Left renal pelvis (tissue), 4 donors: ENCODE data around the gene MRS2. TPM values are rescaled to one million over a fixed set of nuclear protein-coding genes. Genes with fewer than 3 reads are reported as not detected.
"Not testable (repeated sequence)": the region's sequence is repeated elsewhere in the genome, so short reads cannot be mapped to it uniquely, and the experiment has no call there.

Source experiments
- DNase-seq, 4 donors: peaks; one replicate each; pipeline ENCODE4 v3.0.0-alpha.2; 2013; ENCODE audit warnings: low read depth in 4 of 4, low spot score in 3 of 4
- polyA plus RNA-seq, 4 donors: library from polyadenylated mRNA; unstranded; fragments of 120-200 nt; gene quantifications; one replicate each; pipeline ENCODE4 v1.2.1, GENCODE V29; 2013; ENCODE audit not compliant: insufficient read length in 4 of 4

The MRS2 gene
- polyA plus RNA-seq, 4 donors, result 21.8 to 52.0 (median 43.3) TPM

DNA sequence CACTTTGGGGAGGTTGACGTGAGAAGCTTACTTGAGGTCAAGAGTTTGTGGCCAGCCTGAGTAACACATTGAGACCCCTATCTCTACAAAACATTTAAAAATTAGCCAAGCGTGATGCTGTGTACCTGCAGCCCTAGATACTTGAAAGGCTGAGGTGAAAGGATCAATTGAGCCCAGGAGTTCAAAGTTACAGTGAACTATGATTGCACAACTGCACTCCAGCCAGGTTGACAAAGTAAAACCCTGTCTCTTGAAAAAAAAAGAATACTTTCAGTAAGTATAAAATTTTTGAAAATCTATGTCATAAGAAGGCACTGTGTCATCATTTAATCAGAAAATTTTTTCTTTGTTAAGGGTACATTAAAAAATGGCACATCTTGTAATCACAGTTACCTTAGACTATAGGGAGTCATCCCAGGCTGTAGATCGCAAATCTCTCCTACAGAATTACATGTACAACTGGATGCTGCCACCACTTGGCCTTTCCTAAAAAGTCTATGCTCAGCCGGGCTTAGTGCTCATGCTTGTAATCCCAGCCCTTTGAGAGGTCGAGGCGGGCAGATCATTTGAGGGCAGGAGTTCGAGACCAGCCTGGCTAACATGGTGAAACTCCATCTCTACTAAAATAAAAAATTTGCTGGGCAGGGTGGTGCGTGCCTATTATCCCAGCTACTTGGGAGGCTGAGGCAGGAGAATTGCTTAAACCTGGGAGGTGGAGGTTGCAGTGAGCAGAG is 17.0 kb upstream of the MRS2 start:
- DNase-seq, result no peak

DNA sequence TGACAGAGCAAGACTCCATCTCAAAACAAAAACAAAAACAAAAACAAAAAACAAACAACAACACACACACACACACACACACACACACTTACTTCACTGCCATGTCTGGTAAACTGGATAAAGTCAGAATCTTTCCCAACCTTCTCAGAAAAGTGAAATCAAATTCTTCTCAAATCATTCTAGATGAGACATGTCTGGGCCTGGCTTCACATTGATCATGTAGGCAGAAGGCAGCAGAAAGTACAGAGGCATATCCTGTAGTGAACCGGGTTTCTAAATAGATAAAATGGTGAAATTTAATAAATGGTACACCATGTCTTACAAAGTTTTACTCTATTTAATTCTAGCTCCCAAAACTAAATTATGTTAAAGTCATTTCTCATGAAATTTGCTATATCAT is 14.9 kb upstream of the MRS2 start:
- no peak for DNase-seq

DNA sequence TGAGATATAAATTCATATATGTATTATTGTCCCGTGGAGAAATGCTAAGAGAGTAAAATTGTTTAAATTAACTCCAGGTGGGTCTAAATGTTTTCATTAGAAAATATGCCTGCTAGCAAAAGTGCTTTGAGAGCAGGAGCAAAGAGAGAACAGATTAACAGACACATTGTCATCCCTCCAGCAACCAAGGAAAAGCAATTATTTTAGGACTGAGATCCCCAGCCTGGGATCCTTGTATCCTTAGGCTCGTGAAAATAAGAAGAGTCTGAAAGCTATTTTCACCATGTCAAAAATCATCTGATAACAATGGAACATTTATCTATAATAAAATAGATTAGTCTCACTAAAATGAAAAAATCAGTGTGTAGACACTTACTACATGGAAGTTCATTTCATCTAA is 11.5 kb upstream of the MRS2 start:
- no peak for DNase-seq

DNA sequence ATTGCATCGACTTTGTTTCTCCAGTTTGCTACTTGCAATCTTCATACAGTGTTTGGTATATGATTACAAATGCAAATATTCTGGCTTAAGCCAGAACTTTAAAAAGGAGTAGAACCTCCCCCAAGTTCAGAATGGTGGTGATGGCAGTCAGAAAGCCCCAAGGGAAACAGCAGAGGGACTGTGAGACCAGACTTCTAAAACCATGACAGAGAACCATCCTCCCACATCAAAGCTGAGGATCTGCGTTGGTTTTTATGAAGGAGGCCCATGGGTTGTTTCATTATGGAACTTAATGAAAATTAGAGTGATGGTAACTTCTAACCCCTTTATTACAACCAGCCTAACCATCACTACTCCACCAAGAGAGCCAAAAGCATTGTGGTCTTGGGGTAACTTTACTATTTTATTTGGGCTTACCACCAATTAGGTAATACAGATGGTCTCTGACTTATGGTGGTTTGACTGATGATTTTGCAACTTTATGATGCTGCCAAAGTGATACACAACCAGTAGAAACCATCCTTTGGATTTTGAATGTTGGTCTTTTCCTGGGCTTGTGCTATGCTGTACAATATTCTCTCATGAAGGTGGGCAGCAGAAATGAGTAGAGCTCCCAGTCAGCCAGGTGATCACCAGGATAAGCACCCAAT is 10.9 kb upstream of the MRS2 start:
- no peak for DNase-seq

DNA sequence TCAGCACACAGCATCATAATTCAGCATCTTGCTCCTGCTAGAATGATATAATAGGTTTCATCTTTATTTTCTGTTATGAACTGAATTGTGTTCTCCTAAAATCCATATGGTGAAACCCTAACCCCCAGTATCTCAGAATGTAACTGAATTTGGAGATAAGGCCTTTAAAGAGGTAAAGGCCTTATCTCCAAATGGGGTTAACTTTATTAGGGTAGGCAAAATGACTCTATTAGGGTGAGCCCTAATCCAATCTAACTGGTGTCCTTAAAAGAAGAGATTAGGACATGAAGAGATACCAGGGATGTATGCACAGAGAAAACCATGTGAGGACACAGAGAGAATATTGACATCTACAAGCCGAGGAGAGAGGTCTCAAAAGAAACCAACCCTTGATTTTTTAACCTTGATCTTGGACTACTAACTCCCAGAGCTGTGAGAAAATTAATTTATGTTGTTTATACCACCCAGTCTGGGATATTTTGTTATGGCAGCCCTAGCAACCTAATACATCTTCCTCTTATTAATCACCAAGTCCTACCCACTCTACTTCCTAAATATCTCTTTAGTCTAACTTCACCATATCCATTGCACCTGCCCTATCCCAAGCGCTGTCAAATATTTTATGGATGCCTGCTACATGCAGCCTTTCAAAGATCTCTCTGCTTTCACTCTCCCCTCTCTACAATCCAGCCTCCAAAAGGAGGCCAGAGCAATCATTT is 8.5 kb upstream of the MRS2 start:
- DNase-seq, result no peak

DNA sequence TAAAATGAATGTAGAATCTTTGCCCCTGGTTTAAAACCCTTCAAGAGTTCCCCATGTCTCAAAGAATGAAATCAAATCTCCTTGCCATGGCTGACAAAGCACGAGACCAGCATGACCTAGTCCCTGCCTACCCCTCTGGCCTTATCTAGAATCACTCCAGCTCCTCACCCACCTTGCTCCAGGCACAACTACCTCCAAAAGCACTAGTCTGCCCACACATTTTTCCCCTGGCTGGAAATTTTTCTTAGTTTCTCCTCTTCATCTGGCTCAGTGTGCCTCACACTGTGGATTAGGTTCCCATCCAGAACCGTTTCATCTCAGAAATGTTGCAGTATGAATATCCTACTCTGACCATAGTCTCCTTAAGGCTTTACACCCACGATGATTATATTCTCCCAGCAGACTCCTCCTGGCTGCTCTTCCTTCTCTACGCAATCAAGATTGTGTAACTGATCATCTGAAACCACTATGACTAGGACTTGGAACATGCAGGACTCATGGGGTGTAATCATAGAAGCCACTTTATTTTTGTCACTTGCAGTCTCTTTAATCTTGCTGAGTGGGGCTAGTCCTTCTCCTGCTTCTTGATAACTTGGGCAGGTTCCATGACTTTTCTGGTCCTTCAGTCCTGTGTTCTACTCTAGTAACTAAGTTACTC is 7.8 kb upstream of the MRS2 start:
- DNase-seq, result no peak

DNA sequence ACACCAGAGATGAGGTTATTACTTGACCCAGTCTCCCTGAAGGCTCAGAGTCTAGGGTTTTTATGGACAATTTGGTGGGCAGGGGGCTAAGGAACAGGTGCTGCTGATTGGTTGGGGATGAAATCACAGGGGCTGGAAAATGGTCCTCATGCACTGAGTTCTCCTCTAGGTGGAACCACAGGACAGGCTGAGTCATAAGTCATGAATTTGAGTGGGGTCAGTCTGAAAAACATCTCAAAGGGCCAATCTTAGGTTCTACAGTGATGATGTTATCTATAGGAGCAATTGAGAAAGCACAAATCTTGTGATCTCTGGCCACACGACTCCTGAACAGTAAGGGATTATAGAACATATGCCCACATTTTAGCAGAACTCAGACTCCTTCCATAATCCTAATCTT is 5.9 kb upstream of the MRS2 start:
- DNase-seq, result no peak

DNA sequence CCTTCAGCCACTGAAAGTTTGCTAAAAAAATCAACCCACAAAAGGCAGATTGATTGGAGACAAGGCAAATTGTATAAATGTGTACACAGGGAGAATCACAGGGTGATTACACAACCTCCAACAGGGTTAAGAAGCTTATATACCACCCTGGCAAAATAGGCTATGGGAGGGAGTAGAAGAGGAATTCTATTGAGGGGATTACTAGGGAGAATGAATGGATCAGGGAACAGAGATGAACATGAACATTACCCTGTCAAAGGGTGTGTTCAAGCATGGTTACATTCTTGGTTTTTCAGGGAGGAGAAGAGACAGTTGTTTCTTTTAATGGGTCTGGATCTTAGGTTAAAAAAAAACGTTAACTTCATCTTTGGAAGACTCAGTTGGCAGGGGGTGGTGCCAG is 5.1 kb upstream of the MRS2 start:
- DNase-seq, result no peak

DNA sequence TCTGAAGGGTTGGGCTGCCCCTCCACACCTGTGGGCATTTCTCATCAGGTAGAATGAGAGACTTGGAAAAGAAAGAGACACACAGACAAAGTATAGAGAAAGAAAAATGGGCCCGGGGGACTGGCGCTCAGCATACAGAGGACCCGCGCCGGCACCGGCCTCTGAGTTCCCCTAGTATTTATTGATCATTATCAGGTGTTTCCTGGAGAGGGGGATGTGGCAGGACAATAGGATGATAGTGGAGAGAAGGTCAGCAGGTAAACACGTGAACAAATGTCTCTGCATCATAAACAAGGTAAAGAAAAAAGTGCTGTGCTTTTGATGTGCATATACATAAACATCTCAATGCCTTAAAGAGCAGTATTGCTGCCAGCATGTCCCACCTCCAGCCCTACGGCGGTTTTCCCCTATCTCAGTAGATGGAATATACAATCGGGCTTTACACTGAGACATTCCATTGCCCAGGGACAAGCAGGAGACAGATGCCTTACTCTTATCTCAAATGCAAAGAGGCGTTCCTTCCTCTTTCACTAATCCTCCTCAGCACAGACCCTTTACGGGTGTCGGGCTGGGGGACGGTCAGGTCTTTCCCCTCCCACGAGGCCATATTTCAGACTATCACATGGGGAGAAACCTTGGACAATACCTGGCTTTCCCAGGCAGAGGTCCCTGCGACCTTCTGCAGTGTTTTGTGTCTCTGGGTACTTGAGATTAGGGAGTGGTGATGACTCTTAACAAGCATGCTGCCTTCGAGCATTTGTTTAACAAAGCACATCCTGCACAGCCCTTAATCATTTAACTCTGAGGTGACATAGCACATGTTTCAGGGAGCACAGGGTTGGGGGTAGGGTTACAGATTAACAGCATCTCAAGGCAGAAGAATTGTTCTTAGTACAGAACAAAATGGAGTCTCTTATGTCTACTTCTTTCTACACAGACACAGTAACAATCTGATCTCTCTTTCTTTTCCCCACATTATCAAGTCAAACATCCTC is 2.4 kb upstream of the MRS2 start:
- DNase-seq, result not testable (repeated sequence)

DNA sequence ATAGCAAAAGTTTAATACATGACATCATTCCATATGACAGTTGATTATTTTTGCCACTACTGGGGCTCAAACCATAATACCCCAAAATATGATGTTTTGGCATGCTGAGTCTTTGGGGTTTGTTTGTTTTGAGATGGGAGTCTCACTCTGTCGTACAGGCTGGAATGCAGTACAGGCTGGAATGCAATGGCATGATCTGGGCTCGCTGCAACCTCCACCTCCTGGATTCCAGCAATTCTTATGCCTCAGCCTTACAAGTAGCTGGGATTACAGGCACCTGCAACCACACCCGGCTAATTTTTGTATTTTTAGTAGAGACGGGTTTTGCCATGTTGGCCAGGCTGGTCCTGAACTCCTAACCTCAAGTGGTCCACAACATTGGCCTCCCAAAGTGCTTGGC is 1.3 kb upstream of the MRS2 start:
- no peak for DNase-seq

DNA sequence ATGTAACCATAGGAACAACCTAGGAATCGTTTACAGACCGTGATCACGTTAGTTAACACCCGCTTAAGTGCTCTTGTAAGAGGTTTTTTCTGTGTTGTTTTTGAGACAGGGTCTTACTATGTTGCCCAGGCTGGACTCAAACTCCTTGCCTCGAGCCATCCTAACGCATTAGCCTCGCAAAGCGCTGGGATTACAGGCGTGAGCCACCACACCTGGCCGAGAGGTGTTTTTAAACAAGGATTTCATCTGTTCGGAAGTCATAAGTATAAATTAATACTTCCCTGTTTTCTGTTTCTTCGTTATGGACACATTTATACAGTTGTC is 727 bp downstream of the MRS2 start:
- DNase-seq, result no peak

DNA sequence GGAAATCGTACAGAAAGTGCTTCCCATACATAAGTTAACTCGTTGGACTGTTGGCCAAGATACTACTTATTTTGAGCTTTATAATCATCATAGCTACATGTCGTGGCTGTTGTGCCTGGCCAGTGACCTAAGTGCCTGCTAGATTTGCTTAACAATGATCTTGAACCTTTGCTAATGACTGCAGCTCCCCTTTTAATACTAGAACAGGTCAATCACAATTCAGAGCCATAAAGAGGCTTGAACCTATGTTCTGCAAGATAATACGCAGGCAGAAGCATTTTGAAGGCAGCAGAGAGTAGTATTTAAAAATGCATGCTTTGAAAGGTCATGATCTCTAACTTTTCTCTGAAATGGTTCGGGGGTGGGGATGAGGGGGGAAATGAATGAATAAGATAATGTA is 2.5 kb downstream of the MRS2 start:
- no peak for DNase-seq

DNA sequence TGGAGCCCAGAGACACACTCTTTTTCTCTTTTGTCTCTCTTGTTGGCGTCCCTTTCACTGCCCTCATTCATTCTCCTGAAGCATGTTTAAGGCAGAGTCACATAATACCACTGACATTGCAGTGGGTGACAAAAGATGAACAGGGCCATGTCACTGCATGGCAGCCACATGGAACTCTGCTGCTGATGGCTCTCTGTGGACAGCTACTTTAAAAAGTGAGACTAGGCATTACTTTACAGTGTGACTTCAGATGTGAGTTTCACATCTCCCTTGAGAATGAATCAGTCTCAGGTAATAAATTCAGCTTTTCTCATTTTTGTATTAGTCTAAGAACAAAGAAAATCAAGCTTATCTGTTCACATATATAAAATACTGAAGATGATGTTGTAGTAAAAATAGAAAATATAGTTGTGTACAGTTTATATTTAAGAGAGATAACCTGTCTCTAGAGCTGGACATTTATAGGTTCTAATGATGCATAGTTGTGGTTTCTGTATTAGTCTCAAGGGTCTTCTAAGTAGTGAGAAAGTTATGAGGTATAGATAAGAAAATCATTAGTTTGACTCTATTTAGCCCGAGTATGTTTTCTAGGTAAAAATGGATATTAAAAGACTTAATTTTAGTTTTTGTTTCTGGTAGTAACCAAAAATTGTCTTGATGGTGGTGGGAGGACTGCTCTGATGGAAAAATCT is 6.1 kb downstream of the MRS2 start:
- no peak for DNase-seq

DNA sequence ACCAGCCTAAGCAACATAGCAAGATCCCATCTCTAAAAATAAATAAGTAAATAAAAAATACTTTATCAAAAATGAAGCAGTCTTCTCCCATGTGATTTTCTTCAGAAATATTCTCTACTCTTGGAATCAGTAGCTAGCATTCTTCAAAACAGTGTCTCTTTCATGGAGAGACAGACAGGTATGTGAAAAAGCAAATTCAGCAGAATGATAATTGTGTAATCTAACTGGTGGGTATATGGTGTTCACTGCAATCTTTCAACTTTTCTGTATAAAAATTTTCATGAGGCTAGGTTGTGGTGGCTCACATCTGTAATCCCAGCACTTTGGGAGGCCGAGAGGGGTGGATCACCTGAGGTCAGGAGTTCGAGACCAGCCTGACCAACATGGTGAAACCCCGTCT is 7.9 kb downstream of the MRS2 start:
- DNase-seq, result no peak

DNA sequence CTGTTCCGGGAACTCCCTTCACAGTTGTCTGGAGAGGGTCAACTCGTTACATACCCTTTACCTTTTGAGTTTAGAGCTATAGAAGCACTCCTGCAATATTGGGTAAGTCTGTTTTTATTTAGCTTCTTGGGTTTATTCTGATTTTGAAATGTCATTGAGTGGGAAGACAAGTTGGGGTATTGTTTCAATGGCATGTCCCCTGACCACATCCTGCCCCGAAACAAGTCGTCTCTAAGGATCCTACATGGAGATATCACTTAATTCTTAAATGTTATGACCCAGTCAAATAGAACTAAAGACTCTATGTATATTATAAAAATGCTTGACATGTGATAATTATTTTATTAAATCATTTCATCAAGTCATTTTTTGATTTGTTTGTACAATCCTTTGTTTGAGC is 9.6 kb downstream of the MRS2 start:
- DNase-seq, result no peak

DNA sequence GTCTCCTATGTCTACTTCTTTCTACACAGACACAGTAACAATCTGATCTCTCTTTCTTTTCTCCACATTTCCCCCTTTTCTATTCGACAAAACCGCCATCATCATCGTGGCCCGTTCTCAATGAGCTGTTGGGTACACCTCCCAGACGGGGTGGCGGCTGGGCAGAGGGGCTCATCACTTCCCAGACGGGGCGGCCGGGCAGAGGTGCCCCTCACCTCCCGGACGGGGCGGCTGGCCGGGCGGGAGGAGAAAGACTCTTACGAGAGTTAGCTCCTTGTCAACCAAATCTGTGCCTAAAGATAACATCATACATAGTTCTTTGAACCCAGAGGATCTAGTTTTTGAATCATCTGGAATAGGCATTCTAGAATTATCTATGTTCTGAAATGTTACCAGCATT is 11.8 kb downstream of the MRS2 start:
- DNase-seq, result not testable (repeated sequence)

DNA sequence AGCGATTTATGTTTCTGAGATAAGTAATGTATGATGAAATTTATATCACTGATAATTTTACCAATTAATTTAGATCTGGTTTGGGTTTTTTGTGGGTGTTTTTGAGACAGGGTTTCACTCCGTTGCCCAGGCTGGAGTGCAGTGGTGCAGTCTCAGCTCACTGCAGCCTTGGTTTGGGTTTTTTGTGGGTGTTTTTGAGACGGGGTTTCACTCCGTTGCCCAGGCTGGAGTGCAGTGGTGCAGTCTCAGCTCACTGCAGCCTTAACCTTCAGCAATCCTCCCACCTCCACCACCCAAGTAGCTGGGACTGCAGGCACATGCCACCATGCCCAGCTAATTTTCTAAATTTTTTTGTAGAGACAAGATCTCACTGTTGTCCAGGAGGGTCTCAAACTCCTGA is 13.0 kb downstream of the MRS2 start:
- no peak for DNase-seq

DNA sequence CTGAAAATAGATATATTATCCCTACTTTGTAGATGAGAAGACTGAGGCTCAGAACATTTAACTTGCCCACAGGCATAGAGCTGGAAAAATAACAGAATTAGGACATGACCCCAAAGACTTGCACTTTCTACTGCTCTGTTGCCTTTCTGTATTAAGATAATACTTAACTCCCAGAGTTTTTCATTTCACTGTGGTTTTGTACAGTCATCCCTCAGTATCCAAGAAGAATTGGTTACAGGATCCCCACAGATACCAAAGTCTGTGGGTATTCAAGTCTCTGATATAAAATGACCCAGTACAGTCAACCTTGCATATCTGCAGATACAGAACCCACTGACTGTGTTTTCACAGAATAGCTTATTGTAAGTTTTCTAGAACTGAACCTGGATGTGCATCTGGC is 16.8 kb downstream of the MRS2 start:
- no peak for DNase-seq

DNA sequence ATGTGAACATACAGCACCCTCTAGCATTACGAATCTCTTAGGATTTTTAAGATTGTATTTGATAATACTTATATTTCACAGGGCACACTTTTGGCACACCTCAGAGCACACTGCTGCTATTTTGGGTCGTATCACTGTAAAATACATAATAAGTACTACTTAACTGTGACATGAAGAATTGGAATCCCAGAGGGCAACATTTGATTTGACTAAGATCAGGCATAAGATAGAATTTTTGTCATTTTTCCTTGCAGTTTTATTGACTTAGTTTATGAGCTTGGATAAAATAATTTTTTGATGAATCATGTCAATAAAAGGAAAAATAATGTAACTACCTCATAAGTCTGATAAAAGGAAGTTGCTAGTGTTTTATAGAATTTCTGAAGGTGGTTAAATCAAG is 22.4 kb downstream of the MRS2 start:
- DNase-seq, result no peak
